HL-60 (cell line): ENCODE measurements around the gene PDLIM5.

Experiments
- POLR2AphosphoS5 ChIP-seq: IDR thresholded peaks from 2 replicates; pipeline ENCODE4 v1.6.1; 2012; ENCODE audit warnings: low read depth
- SPI1 ChIP-seq: IDR thresholded peaks from 2 replicates; pipeline ENCODE4 v1.6.1; 2012; ENCODE audit warnings: low read depth, mild to moderate bottlenecking, borderline replicate concordance
- TF ChIP-seq, protein P1 (sequence below): IDR thresholded peaks from one replicate; pipeline ENCODE4 v1.5.1; 2011; ENCODE audit warnings: low read length, control low read depth, inconsistent platforms; ENCODE audit not compliant: insufficient read depth

DNA sequence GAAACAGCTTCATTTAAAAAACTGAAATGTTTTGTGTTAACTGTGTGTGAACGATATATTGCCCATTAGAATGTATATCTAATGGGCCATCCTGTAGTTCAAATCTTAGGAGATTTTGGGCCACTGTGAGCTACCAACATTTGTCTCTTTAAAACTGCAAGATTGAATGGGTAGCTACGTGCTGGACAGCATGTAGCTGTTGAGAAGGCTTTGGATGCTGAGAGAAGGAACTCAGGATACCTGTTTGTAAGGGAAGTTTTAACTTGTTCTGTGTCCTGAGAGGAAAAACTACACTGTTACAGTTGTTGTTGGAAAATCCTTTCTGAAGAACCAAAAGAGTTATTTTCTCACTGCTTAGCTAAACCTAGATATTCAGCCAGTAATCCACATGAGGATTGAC is 45.9 kb downstream of the PDLIM5 start:
- TF ChIP-seq, protein P1, sequence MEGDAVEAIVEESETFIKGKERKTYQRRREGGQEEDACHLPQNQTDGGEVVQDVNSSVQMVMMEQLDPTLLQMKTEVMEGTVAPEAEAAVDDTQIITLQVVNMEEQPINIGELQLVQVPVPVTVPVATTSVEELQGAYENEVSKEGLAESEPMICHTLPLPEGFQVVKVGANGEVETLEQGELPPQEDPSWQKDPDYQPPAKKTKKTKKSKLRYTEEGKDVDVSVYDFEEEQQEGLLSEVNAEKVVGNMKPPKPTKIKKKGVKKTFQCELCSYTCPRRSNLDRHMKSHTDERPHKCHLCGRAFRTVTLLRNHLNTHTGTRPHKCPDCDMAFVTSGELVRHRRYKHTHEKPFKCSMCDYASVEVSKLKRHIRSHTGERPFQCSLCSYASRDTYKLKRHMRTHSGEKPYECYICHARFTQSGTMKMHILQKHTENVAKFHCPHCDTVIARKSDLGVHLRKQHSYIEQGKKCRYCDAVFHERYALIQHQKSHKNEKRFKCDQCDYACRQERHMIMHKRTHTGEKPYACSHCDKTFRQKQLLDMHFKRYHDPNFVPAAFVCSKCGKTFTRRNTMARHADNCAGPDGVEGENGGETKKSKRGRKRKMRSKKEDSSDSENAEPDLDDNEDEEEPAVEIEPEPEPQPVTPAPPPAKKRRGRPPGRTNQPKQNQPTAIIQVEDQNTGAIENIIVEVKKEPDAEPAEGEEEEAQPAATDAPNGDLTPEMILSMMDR, result no peak
- TF ChIP-seq POLR2AphosphoS5 (no peak), SPI1 (no peak)
